Retina (tissue), 1 donor: ENCODE results near the gene PKP4.
A peak's percentile ranks its signal among the peaks of the same experiment; 100 is the strongest.
"Not testable (repeated sequence)": the region's sequence is repeated elsewhere in the genome, so short reads cannot be mapped to it uniquely, and the experiment has no call there.

ENCODE experiments used
- DNase-seq: peaks from one replicate; pipeline ENCODE4 v3.0.0-alpha.2; 2016

Gene PKP4

GRCh38 chr2:158473719-158474392 is 17.1 kb downstream of the PKP4 start:
- DNase-seq: no peak

DNA sequence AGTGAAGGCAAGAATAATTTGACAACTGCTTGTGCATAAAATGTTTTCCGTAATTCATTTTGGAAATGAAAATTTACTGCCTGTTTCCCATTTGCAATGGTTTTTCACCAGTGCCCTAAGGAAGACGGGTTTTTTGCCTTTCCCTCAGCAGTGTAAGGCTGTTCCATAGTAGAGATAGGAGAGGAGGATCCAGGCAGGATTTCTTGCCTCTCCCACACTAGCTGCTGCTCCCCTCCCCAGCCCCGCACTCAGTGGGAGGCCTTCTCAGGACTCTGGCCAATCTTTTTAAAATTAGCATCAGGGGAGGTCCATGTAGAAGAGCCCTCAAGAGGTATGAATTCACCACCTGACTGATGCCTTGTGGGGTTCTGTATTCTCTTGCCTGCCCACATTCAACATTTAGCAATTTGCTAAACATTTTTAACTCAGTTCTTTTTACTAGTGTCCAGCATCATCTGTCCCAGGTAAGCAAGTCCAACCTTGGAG is 17.8 kb downstream of the PKP4 start:
- DNase-seq: not testable (repeated sequence)

DNA sequence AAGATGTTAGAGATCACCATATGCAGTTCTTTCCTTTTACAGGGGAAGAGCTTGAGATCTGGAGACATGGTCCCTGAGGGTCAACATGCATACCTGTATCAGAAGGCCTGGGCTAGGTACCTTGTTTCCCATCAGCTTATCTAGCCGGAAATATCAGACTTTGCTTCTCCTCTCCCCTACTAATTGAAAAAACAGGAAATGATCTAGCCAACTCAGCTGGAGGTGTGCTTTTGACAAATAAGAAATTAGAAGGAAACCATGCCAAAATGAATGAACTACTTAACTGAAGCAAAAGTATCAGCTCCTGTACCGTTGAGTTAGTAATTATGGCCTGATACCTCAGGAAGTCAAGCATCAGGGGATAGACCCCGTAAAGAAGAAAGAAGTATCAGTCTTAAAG is 20.4 kb downstream of the PKP4 start:
- no peak for DNase-seq

- no peak for DNase-seq
These were observed 21.5 kb downstream of the PKP4 start for GRCh38 chr2:158478237-158478636.

DNA sequence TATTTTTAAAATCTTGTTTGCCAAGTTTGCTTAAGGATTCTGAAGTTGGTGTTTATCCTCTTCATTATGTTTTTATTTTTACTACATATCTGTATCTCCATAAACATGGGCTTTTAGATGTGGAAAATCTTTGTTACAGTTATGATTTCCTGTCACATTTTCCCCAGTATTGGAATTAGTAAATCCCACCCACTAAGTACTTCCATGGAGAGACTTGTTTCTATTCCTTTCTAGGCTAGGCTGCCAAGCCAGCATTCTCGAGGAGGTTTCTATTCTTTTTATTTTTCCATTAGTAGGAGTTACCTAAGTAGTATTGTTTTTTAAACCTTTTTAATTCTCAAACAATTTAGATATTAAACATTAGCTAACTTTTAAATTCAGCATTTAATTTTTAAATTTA is 22.1 kb downstream of the PKP4 start:
- DNase-seq: no peak

DNA sequence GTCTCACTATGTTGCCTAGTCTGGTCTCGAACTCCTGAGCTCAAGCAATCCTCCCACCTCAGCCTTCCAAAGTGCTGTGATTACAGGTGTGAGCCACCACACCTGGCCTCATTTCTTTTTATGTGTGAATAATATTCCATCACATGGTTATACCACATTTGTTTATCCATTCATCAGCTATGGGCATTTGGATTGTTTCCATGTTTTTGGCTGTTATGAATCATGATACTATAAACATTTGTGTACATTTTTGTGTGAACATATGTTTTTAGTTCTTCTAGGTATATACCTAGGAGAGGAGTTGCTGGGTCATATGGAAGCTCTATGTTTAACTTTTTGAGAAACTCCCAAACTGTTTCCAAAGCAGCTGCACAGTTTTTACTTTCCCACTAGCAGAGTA is 24.4 kb downstream of the PKP4 start:
- DNase-seq: no peak

DNA sequence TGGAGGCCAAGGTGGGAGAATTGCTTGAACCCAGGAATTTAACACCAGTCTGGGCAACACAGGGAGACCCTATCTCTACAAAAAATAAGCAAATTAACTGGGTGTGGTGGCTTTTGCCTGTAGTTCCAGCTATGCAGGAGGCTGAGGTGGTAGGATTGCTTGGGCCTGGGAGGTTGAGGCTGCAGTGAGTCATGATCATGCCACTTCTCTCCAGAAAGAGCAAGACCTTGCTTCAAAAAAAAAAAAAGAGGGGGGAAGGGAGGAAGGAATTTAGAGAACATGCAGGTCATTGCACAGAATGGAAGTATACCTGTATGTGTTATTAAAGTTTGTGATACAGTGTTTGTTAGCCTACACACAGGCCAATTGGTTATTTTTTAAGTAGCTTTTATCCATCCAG is 25.8 kb downstream of the PKP4 start:
- no peak for DNase-seq

GRCh38 chr2:158484892-158485556 is 28.3 kb downstream of the PKP4 start:
- DNase-seq: no peak

- DNase-seq: no peak
These were observed 29.6 kb downstream of the PKP4 start for GRCh38 chr2:158486150-158486969.

DNA sequence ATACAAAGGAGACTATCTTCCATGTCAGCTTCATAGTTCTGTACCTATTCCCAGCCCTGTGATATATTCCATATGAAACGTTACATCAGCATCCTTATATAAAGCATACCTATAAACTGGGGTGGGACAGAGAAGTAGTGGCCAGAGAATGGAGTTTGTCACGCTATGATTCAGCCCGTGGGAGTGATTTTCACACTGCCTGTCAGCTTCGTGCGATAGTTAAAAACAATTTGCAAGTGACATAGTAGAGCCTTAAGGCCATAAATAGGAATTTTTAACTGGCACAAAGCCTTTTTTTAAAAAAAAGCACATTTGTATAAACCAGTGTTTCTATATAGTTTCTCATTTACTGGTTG is 30.2 kb downstream of the PKP4 start:
- DNase-seq: no peak

DNA sequence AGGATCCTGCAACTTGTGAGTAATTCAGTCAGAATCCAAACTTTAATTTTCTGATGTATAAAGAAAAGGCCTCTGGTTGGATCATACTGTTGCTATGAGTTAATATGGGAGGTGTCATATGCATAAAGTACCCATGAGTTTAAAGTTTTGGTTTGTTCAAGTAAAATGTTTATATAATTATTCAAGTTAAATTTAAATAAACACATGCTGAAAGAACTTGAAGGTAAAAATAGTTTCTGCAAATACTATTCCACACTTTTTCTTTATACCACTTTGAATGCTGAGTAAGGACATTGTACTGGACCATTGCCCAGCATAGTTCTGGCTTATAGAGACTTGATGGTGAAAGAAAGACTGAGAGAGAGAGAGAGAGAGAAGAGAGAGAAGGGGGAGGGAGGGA is 30.7 kb downstream of the PKP4 start:
- no peak for DNase-seq

DNA sequence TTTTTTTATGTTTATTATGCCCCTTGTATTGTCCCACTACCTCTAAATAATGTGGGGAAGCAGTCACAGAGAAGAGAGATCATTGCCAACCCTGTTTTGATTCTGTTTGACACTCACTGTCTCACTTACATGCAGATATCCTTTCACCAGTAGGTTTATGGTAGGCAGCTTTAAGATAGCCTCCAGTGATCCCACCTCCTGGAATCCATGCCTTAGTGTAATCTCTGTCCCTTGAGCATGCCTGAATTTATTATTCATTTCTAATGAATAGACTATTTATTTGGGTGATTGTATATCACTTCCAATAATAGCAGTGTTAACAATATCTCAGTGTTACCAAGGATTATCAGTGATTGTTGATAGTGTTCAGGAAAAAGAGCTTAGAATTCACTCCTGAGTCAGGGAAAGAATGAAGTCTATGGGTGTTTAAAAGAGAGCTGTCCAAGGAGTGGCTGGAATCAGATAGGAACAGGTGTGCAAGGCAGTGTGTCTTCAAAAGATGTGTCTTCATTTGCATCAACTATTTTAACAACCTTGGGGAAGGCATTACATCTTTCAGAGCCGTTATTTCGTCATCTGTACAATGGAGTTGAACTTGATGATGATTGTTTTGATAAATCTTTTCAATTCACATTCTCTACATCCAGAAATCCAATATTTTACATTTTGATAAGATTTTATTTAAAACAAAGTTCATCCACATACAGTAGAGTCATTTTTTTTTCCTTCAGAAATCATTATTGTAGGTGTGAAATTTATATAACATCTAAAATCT is 31.9 kb downstream of the PKP4 start:
- DNase-seq: no peak

DNA sequence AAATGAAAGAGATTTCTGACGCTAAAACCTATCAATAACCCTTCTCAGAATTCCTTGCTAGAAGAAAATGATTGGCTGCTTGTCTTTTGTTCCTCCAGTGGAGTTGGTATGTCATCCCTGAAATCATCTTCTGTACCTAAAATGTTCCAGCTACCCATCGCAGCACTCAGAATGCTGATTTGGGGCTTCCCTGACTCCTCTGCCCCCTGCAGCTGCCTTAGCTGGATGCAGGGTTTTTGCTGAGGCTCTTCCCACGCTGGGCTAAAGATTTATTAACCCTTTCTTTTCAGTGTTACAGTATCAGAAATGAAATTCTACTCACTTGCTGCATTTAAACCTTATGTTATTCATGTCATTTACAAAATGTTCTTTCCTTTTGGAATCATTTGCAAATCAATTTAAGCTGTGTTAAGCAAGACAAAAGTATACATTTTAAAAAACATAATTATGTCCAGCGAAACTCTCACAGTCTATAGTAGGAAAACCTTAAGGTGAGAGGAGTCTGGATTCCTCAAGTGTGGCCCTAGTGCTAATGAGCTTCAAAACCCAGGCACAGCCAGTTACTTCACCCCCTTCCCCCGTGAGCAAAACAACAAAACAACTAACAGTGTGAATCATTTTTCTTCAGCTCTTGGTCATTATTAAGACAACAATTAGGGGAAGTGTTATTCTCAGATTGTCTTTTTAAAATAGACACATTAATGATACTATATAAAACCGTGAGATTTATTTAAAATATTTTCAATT is 32.8 kb downstream of the PKP4 start:
- DNase-seq: peak; percentile 44

- DNase-seq: no peak
These were observed 34.3 kb downstream of the PKP4 start for GRCh38 chr2:158491072-158491471.

DNA sequence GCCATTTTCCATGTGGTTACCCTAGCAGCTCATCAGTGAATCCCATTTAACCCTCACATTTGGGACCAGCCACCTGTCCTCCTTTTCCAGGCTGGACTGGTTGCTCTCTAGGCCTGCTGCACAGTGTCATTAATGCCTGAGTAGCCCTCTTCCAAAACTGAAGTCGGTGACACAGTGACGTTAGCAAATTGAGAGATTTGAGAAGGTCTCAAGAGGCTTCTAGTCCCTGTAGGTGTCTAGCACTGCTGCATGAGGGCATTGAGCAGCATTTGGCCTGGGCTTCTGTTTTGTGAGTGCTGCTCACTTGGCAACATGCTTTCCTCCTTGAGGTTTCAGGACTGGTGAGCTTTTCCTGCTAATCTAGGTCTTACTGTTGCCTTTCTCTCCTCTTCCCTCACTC is 36.7 kb downstream of the PKP4 start:
- no peak for DNase-seq

- DNase-seq: no peak
These were observed 38.4 kb downstream of the PKP4 start for GRCh38 chr2:158495175-158495574.

- DNase-seq: no peak
These were observed 40.2 kb downstream of the PKP4 start for GRCh38 chr2:158496986-158497385.

GRCh38 chr2:158497486-158497885 is 40.7 kb downstream of the PKP4 start:
- no peak for DNase-seq

DNA sequence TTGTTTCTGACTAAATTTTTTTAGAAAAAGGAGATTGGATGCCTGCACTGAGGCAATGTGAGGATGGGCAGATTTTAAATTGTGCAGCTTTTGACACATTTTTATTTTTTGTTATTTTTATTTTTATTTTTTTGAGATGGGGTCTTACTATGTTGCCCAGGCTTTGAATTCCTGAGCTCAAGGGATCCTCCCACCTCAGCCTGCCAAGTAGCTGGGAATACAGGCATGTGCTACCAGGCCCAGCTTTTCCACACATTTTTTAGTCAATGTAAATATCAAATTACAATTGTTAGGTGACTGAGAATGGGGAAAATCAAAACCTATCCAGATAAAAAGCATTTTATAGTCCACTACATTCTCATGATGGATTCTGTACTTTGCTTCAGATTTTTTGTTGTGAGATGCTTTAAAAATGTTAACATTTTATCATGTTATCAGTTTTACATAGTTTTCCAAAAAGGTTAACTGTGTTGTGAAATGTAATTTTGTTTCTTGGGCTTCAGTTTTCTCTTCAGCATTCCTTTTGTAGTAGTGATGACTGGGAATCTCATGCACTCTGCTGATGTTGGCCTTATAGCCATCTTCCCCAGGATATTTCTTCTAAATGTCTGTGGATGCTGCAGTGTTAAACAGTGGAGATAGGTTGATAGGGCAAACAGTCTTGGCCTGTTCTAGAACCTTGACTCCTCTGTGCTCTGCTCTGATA is 41.4 kb downstream of the PKP4 start:
- no peak for DNase-seq

DNA sequence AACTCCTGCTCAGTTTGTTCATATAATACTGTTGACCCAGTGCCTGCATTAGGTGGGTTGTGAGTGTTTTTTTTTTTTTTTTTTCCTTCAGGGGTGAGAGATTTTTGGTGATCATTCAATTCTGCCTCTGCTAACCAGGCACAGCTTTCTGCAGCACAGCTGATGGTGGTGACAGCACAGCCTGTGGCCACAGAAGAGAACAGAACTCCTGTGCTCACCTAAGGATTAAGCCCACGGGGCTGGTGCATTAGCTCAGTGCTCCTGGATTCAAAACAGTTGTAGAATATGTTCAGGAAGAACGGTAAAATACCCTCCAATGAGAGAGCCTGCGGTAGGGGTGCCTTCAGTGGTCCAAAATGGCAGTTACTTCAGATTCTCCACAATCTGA is 42.0 kb downstream of the PKP4 start:
- DNase-seq: no peak

DNA sequence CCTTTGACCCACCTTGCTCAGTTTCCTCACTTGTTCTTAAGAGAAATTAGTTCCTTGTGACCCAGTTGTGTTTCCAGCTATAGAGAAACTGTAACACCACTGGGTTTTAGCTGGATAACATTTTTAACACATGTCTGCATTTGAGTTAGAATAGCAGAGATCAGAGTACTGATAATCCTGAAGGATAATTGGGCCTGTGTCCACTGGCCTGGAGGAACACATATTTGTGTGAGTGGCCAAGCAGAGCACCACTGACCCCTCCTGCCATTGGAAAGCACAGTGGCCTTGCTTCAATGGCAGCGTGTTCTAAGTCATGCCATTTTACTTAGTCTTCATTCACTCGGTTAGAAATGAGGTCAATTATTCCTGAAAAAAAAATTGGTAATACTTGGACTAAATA is 42.6 kb downstream of the PKP4 start:
- DNase-seq: no peak

GRCh38 chr2:158500333-158500732 is 43.6 kb downstream of the PKP4 start:
- no peak for DNase-seq
